Natural killer cell treated with Interleukin-12 subunit alpha and Interleukin-12 subunit beta and Interleukin-15 and Interleukin-18, amount 100 ng/mL, for 72 hours (primary cell): ENCODE data around the gene CLCNKA. TPM values are rescaled to one million over a fixed set of nuclear protein-coding genes. Genes with fewer than 3 reads are reported as not detected.

ENCODE experiments used
- ATAC-seq, 2 donors: fragments of 150-1000 bp; cut with Tn5 transposase in 1 of 2; sonication (Bioruptor Pico), chemical (Tn5 transposase) in 1 of 2; 2 replicates each; pipeline ENCODE4 v1.10.0; 2021
- DNase-seq: peaks from one replicate; pipeline ENCODE4 v3.0.0; 2022; ENCODE audit warnings: low spot score
- H3K27ac Mint-ChIP-seq, 2 donors: 1 replicate in 1 of 2; 2 replicates in 1 of 2; pipeline ENCODE4 v1.8.0; 2022; ENCODE audit warnings: mixed read lengths in 2 of 2, mild to moderate bottlenecking in 1 of 2, moderate library complexity in 1 of 2
- H3K27me3 Mint-ChIP-seq, 2 donors: 1 replicate in 1 of 2; 2 replicates in 1 of 2; pipeline ENCODE4 v1.8.0; 2022; ENCODE audit warnings: mixed read lengths in 2 of 2
- H3K36me3 Mint-ChIP-seq: one replicate; pipeline ENCODE4 v1.8.0; 2022; ENCODE audit warnings: mixed read lengths
- H3K4me1 Mint-ChIP-seq, 2 donors: 1 replicate in 1 of 2; 2 replicates in 1 of 2; pipeline ENCODE4 v1.8.0; 2022; ENCODE audit warnings: low read depth in 2 of 2, mixed read lengths in 2 of 2, mild to moderate bottlenecking in 1 of 2
- H3K4me3 Mint-ChIP-seq: one replicate; pipeline ENCODE4 v1.8.0; 2022; ENCODE audit warnings: mixed read lengths
- H3K9me3 Mint-ChIP-seq: 2 replicates; pipeline ENCODE4 v1.8.0; 2022; ENCODE audit warnings: mixed read lengths
- total RNA-seq, 2 donors: library from RNA; stranded (reverse); gene quantifications; one replicate each; pipeline ENCODE4 v1.2.3, GENCODE V29; 2022

CLCNKA gene
- total RNA-seq, 2 donors from 2014 or later = 0.24 TPM; not detected in 1

- Mint-ChIP-seq H3K27ac (no peak overlapping the region), H3K36me3 (no peaks in the 10 kb centered on the region), H3K27me3 (peaks cover 12 to 19% of the 10 kb centered on the region in 2 donors), H3K4me1 (peaks cover 13% of the 10 kb centered on the region in 2 donors), H3K9me3 (no peaks in the 10 kb centered on the region), H3K4me3 (no peak overlapping the region)
- DNase-seq (no peak), ATAC-seq (no peak)
These were observed 49.8 kb downstream of the CLCNKA start for GRCh38 chr1:16071614-16072013.

GRCh38 chr1:16072095-16072494, 50.3 kb downstream of the CLCNKA start:
- H3K4me1 Mint-ChIP-seq = peaks cover 13% of the 10 kb centered on the region in 2 donors
- no peaks in the 10 kb centered on the region for H3K9me3 Mint-ChIP-seq
- DNase-seq (no peak), ATAC-seq (no peak)
- H3K4me3 Mint-ChIP-seq = no peak overlapping the region
- no peaks in the 10 kb centered on the region for H3K36me3 Mint-ChIP-seq
- no peak overlapping the region for H3K27ac Mint-ChIP-seq
- peaks cover 12 to 19% of the 10 kb centered on the region in 2 donors for H3K27me3 Mint-ChIP-seq

GRCh38 chr1:16072616-16073484, 51.0 kb downstream of the CLCNKA start:
- DNase-seq = no peak
- ATAC-seq = no peak
- no peaks in the 10 kb centered on the region for H3K9me3 Mint-ChIP-seq
- peaks cover 13 to 17% of the 10 kb centered on the region in 2 donors for H3K4me1 Mint-ChIP-seq
- no peak overlapping the region for H3K27ac Mint-ChIP-seq
- H3K27me3 Mint-ChIP-seq = peaks cover 12 to 19% of the 10 kb centered on the region in 2 donors
- no peaks in the 10 kb centered on the region for H3K36me3 Mint-ChIP-seq
- H3K4me3 Mint-ChIP-seq = no peak overlapping the region

- H3K9me3 Mint-ChIP-seq = no peaks in the 10 kb centered on the region
- peaks cover 13 to 17% of the 10 kb centered on the region in 2 donors for H3K4me1 Mint-ChIP-seq
- ATAC-seq (peak; percentile 72 to 73), DNase-seq (no peak)
- no peak within 1 kb of the TSS for H3K27ac Mint-ChIP-seq
- H3K27me3 Mint-ChIP-seq = peaks cover 12 to 19% of the 10 kb centered on the region in 2 donors
- H3K4me3 Mint-ChIP-seq = peak within 1 kb of the TSS; percentile 67
- H3K36me3 Mint-ChIP-seq = no peaks in the 10 kb centered on the region
These were observed 51.8 kb downstream of the CLCNKA start, which contains the start of gene FAM131C for GRCh38 chr1:16073490-16074119. Gene FAM131C, minus strand, starts transcription at chr1:16073651. Its CDS starts 209 bp downstream, at chr1:16073442.

- H3K36me3 Mint-ChIP-seq = no peaks in the 10 kb centered on the region
- H3K27ac Mint-ChIP-seq = no peak overlapping the region
- DNase-seq (no peak), ATAC-seq (no peak)
- H3K27me3 Mint-ChIP-seq = peaks cover 12 to 16% of the 10 kb centered on the region in 2 donors
- H3K4me1 Mint-ChIP-seq = peaks cover 18 to 20% of the 10 kb centered on the region in 2 donors
- peak overlapping the region; percentile 67 for H3K4me3 Mint-ChIP-seq
- no peaks in the 10 kb centered on the region for H3K9me3 Mint-ChIP-seq
These were observed 52.4 kb downstream of the CLCNKA start for GRCh38 chr1:16074217-16074616.

GRCh38 chr1:16075337-16076030, 53.6 kb downstream of the CLCNKA start:
- no peaks in the 10 kb centered on the region for H3K9me3 Mint-ChIP-seq
- H3K4me3 Mint-ChIP-seq = no peak overlapping the region

GRCh38 chr1:16076031-16076864, 54.4 kb downstream of the CLCNKA start:
- DNase-seq = no peak
- no peaks in the 10 kb centered on the region for H3K36me3 Mint-ChIP-seq
- peaks cover 13 to 14% of the 10 kb centered on the region in 2 donors for H3K4me1 Mint-ChIP-seq
- no peak overlapping the region for H3K27ac Mint-ChIP-seq
- peaks cover 12 to 14% of the 10 kb centered on the region in 2 donors for H3K27me3 Mint-ChIP-seq
- no peak overlapping the region for H3K4me3 Mint-ChIP-seq
- ATAC-seq = no peak
- no peaks in the 10 kb centered on the region for H3K9me3 Mint-ChIP-seq

More at GRCh38 chr1:16075337-16076030, 53.6 kb downstream of the CLCNKA start:
- H3K36me3 Mint-ChIP-seq = no peaks in the 10 kb centered on the region
- DNase-seq (no peak), ATAC-seq (no peak)
- peaks cover 13 to 15% of the 10 kb centered on the region in 2 donors for H3K4me1 Mint-ChIP-seq
- no peak overlapping the region for H3K27ac Mint-ChIP-seq
- peaks cover 12 to 16% of the 10 kb centered on the region in 2 donors for H3K27me3 Mint-ChIP-seq

- DNase-seq (no peak), ATAC-seq (no peak)
- Mint-ChIP-seq H3K9me3 (no peaks in the 10 kb centered on the region), H3K4me1 (peaks cover 12 to 13% of the 10 kb centered on the region in 2 donors), H3K4me3 (no peak overlapping the region), H3K27ac (peak overlapping the region in 1 of 2 donors; percentile 29), H3K36me3 (no peaks in the 10 kb centered on the region), H3K27me3 (peaks cover 12 to 14% of the 10 kb centered on the region in 2 donors)
These were observed 55.0 kb downstream of the CLCNKA start for GRCh38 chr1:16076865-16077238.

GRCh38 chr1:16077406-16078245, 55.8 kb downstream of the CLCNKA start:
- DNase-seq (no peak), ATAC-seq (no peak)
- H3K36me3 Mint-ChIP-seq = no peaks in the 10 kb centered on the region
- H3K4me3 Mint-ChIP-seq = no peak overlapping the region
- peaks cover 13 to 15% of the 10 kb centered on the region in 2 donors for H3K4me1 Mint-ChIP-seq
- H3K27me3 Mint-ChIP-seq = peaks cover 10 to 12% of the 10 kb centered on the region in 2 donors
- H3K9me3 Mint-ChIP-seq = no peaks in the 10 kb centered on the region
- H3K27ac Mint-ChIP-seq = peak overlapping the region in 1 of 2 donors; percentile 29

GRCh38 chr1:16078925-16079656, 57.3 kb downstream of the CLCNKA start:
- peak; percentile 72 to 89 for ATAC-seq
- Mint-ChIP-seq H3K4me1 (peaks cover 8 to 12% of the 10 kb centered on the region in 2 donors), H3K27ac (peak overlapping the region in 1 of 2 donors; percentile 49), H3K36me3 (no peaks in the 10 kb centered on the region), H3K4me3 (peak overlapping the region; percentile 49), H3K9me3 (no peaks in the 10 kb centered on the region), H3K27me3 (peaks cover 7% of the 10 kb centered on the region in 2 donors)
- peak; percentile 77 for DNase-seq

- Mint-ChIP-seq H3K9me3 (no peaks in the 10 kb centered on the region), H3K4me3 (no peak overlapping the region), H3K36me3 (no peaks in the 10 kb centered on the region), H3K4me1 (peaks cover 5 to 14% of the 10 kb centered on the region in 2 donors), H3K27ac (no peak overlapping the region), H3K27me3 (peaks cover 0 to 4% of the 10 kb centered on the region in 2 donors)
- ATAC-seq (no peak), DNase-seq (no peak)
These were observed 58.8 kb downstream of the CLCNKA start for GRCh38 chr1:16080422-16081150.
